SK-N-DZ (cell line): ENCODE results near the gene KLK15.
A peak's percentile ranks its signal among the peaks of the same experiment; 100 is the strongest.

Experiments
- DNase-seq: peaks from one replicate; pipeline ENCODE4 v3.0.0-alpha.2; 2015; ENCODE audit warnings: low spot score

KLK15 gene

DNA sequence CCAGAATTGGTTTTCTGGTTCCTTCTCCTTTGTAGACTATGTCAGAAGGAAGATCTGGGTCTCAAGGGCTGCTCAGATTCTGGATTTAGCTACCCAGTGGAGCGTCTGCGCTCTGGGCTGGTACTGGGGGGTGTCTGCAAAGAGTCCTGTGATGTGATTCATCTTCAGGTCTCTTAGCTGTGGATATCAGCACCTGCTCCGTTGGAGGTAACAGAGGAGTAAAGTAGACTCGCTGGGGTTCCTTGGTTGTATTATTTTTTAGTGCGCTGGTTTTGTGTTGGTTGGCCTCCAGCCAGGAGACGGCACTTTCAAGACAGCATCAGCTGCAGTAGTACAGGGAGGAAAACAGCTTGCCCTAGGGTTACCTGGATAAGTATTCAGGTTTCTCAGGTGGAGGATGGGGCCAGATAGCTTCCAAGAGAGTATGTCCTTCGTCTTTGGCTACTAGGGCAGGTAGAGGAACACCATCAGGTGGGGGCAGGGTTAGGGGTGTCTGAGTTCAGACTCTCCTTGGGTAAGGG lies 10.4 kb upstream of the KLK15 start:
- no peak for DNase-seq

DNA sequence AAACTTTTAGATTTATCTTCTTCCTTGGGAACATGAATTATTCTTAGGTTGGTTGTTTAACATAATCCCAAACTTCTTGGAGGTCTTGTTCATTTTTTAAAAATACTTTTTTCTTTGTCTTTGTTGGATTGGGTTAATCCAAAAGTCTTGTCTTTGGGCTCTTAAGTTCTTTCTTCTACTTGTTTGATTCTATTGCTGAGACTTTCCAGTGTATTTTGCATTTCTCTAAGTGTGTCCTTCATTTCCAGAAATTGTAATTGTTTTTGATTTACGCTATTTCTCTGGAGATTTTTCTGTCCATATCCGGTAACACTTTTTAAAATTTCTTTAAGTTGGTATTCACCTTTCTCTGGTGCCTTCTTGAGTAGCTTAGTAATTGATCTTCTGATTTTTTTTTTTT lies 9.8 kb upstream of the KLK15 start:
- DNase-seq = no peak

DNA sequence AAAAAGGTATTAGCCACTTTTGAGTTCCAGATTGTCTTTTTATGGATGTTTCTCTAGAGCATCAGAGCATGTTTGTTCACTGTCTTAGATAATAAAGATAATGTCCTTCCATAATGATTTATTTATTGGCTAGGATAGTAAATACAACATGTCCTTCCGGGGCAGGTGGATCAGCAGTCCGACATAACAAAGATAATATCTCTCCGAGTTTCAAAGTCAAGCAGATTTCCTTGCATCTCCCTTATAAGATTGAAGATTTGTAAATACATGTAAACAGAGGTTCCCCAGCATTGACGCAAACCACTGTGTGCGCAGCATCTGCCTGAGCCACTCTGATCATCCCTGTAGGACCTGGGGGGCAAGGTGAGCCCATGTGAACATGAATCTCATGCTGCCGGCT lies 8.8 kb upstream of the KLK15 start:
- DNase-seq = no peak

DNA sequence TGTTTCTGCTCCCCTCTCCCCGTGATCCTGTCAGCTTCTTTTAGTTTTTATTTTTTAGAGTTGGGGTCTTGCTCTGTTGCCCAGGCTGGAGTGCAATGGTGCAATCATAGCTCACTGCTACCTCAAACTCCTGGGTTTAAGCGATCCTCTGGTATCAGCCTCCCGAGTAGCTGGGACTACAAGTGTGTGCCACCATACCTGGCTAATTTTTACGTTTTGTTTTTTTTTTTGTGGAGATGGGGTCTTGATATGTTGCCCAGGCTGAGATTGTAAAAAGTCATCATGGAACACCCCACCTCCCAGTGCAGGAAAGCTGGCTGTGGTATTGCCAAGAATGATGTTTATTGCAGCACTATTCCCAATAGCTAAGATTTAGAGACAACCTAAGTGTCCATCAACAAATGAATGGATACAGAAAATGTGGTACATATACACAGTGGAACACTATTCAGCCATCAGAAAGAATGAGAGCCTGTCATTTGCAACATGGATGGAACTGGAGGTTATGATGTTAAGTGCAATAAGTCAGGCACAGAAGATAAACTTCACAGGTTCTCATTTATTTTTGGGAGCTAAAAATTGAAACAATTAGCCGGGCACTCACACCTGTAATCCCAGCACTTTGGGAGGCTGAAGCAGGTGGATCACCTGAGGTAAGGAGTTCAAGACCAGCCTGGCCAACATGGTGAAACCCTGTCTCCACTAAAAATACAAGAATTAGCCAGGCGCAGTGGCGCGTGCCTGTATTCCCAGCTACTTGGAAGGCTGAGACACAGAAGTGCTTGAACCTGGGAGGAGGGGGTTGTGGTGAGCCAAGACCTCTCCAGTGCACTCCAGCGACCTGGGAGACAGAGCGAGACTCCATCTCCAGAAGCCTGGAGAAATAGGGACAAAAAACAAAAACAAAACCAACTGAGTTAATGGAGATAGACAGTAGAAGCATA lies 6.6 kb upstream of the KLK15 start:
- DNase-seq = no peak

DNA sequence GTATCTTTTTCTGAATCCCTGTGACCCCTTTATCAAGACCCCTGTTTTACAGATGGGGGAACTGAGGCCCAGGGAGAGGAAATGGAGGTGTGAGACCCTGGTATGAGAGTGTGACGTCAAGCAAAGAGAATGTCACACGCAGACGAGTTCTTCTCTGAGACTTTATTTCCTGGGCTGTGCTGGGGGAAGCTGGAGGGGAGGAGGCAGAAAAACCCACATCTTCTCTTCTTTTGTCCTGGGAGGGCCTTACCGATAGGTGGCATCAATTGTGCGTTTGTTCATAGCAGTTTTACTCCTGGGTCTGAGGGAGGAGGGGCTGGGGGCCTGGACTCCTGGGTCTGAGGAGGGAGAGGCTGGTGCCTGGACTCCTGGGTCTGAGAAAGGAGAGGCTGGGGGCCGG lies 4.9 kb upstream of the KLK15 start:
- DNase-seq = peak; percentile 60

DNA sequence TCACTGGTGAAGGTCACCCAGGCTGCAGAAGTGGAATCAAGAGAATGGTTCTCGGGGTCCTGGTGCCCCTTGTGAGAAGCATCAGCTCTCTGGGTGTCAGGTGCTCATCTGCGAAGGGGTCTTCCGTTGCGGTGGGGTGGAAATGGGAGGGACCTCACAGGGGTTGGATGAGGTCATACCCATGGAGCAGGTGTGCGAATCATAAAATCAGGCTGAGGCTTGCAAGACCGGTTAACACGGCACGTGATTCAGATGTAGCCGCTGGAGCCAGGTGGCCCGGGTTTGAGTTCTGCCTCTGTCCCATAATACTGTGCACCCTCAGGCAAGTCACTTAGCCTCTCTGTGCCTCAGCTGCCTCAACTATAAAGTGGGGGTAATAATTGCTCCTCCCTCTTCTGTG lies 3.9 kb upstream of the KLK15 start:
- no peak for DNase-seq

DNA sequence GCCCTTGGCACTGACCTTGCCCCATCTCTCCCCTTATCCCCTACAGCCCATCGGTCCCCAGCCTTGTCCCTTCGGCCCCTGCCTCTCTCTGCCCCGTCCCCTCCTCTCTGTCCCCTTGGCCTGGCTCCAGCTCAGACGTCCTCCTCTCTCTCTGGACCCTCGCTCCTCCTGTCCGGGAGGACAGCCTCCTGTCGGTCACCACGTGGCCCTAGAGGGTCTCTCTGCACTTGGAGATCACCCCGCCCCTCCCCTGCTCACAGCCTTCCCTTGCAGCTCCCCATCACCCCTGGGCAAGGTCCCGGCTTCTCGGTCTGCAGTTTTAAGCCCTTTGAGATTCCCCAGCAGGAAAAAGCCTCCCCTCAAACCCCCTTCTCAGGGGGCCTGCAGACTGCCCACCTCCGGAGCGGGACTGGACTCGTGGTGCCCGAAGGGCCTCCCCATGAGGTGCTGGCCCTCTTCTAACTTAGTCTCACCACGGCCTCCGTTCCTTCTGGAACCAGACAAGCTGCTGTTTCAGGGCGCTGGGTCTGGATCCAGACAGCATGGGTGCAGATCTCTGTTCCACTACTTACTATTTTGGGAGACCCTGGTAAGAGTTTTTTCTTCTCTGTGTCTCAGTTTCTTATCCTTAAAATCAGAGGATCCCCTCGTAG lies 3.3 kb upstream of the KLK15 start:
- peak; percentile 32 for DNase-seq

DNA sequence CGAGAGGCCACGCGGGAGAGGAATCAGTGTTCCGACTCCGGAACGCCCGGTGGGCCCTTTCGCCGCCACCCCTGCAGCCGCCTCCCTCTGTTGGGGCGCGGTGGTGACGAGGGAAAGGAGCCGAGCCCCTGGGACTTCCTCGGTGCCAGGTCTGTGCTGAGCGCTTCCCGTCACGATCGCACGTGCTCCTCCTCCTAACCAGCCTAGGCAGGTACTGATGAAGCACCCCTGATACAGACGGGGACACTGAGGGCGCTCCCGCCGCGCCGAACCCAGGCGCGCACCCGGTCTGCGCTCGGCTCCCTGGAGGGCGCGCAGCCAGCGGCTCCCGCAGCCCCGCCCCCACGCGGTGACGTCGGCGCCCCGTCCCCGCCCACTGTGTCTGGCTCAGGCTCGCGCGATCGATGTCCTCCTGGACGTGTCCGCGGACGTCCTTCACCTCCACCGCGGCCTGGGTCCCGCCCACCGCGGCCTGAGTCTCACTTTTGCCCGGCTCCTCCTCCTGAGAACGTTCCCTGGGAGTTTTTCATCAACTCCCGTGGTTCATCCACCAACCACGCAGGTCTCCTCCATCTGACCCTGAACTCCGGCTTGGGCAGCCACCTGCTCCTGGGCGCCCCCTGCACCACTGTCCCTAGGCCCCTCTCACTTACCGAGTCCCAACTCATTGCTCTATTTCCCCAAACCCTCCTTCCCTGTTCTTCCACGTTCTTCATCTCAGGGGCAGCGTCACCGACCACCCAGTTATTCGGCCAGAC lies 2.6 kb upstream of the KLK15 start:
- DNase-seq = peak; percentile 78

DNA sequence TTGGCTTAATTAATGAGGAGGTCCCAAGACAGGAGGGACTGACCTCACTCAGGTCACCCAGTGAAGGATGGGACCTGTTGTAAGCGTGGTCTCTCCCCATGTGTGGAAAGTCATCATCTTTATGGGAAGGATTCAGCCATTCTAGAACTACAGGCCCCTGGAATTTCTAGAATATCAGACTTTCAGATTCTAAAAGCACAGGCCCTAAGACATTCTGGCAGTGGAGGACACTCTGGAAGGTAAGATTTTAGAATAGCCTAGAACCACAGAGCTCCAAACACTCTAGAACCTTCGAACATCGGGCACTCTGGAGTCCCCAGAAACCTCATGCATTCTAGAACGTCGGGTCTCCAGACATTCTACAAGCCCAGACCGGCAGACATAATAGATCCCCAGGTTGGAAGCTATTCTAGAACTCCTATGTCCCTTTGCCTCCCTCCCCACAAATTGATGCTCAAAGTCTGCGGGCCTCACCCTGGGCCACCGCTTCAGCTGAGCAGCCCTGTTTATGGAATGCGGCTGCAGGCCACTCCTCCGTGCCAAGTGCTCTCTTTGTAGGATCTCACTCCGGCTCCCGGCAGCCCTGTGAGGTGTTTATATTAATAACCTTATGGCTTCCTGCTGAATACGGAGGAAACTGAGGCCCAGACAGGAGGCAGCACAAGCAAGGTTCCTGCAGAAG lies 1.9 kb upstream of the KLK15 start:
- no peak for DNase-seq

DNA sequence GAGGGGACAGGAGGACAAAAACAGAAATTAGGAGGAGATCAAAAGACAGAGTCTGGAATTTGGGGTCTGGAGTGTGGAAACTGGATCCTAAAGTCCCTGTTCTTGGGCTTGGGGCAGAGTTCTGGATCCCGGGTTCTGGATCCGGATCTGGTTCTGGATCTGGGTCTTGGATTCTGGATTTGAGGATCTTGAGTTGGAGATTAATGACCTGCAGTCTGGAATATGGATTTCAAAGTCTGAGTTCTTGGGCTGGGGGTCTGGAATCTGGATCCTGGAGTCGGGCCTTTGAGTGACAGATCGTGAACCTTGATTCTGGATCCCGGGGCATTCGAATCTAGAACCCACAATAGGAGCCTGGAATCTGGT lies 411 bp upstream of the KLK15 start:
- no peak for DNase-seq

DNA sequence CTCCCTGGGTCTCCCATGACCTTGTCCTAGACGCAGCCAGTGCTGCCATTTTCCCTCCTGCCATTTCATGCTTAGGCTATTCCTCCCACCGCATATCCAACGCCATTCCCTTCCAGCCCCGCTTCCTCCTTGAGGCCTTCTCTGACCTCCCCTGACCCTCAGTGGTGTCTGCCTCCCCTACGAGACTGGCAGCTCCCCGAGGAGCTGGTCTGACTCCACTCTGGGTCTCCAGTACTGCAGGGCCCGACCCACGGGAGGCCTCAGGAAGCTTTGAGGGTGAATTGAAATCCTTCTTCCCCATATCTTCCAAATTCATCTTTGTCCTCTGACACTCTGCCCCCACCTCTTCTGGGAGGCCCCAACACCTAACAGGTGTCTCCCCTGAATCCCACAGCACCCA lies 708 bp downstream of the KLK15 start:
- no peak for DNase-seq

DNA sequence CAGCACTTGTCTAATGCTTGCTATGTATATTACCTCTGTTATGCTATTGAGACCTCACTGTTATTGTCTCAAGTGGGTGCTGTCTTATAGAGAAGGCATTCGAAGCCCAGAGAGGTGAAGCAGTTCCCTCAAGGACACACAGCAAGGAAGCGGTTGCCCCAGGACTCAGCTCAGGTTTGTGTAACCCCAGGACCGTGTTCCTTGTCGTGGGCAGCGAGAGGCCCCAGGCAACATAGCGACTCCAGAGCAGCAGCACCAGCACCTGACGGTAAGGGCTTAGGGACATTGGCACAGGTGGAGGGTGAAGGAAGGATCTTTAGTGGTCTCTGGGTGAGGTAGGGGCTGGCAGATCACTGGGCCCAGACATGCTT lies 2.4 kb downstream of the KLK15 start:
- no peak for DNase-seq

DNA sequence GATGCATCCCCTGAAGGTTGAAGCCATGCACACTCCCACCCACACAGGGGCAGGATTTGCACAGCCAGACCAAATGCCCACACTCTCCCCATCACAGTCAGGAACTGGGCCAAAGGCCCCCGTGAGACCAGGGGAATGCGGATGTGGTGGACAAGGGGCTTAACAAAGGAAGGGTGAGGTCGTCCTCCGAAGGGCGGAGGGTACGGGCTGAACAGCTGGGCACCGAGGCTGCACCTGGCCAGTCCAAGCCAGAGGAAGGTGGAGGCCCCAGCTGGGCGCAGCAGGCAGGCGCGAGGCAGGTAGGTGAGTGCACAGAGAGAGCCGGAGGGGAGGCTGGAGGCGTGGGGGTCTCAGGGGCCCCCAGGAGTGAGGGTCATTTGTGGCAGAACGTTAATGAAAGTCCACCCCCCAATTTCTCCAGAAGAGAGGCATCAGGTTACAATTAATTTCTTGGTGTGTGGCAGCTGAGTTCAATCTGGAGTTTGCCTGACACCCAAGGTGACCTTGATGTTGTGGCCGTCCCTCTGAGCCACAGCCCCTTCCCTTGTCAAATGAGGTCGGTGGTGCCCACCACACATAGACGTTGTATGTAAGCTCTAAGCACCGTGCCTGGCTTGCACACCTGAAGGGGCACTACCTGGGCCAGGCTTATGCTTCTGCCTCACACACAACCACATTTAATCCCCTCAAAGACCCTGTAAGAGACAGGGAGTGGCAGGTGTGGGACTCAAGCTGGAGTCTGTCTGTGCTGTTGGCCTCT lies 2.9 kb downstream of the KLK15 start:
- no peak for DNase-seq

DNA sequence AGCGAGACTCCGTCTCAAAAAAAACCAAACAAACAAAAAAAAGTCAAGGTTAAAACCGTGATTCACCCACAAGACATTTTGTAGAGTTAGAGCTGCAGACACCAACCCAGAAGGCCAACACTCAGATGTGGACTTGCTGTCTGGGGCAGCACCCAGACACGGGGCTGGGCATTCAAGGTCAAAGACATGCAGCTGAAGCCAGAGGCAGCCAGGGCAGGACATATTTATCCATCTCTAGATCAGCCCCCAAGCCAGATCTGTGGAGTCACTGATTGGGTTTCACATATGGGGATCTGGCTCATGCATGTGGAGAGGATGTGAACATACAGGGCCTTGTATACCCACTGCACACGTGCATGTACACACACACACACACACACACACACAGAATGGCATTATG lies 3.6 kb downstream of the KLK15 start:
- DNase-seq = peak; percentile 29

DNA sequence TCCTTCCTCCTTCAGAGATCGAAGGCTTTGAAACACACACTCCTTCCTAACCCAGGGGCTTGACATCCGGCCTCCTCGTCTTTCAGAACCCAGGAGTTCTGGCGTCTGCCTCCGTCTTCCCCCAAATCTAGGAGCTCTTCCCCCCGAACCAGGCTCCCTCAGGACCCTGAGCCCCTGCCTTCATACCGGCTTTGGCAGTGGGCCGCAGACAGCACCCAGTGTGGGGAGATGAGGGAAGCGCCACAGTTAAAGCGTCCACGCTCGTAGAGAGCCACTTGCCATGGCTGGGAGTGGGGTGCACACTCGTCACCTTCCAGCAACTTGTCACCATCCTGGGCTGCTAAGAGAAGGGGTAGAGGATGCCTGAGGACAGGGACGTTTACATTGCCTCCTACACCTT lies 5.9 kb downstream of the KLK15 start:
- no peak for DNase-seq

DNA sequence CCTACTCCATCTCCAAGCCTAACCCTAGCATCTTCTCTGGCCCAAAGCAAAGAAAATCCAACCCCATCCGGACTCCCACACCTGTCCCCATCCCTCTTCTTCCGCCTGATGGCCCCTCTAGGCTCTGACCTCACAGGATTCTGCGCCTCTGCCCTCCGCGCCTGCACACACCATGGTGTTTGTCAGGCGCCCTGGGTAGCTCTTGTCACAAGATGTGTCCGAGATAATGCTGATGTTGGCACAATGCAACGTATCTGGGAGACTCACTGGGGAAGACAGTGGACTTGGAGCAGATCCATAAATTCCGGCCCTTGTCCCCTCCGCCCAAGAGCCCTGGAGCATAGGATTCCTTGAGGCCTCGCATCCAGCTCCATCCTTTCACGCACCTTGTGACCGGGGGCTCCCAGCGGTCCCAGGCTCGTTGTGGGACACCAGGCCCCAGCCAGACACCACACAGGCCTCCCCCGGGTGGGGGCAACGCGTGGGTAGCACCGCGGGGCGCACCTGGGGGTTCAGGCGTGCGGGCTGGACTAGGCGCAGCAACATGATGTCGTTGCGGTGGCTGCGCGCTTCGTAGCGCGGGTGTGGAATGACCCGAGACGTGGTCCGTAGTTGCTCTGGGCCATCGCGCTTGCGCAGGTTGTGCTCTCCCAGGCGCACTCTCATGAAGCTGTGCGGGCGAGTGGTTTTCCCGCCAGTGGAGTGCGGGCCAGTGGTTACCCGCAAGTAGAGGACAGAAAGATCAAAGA lies 6.7 kb downstream of the KLK15 start:
- DNase-seq = no peak

DNA sequence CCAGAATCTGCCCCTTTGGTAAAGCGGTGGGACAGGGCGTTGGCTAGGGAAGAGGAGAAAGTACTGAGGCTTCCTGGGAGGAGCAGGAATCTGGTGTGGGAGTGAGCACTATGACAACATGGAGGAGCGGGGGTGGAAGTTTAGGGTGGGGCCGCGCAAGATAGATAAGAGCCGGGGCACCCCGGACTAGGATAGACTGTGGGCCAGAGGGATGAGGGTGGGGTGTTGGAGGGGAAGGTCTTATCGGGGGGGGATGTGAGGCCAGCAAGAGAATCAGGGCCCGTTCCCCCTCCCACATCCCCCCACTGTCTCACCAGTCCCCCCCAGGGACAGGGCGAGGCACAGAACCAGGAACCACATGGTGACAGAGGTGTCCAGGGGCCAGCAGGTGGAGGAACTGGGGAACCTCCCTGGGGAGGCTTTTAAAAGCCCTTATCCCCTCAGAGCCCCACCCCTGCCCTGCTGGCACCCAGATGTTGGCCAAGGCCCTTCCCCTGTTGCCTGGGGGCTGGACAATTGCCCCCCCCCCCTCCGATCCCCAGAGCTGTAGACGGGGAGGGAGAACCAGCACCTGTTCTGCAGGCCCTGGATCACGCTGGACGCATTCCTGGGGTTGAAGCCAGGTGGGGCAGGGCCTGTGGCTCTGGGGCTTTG lies 9.9 kb downstream of the KLK15 start, which contains the start of gene KLK1:
Gene KLK1 (minus strand): TSS at position 399 of the 654 bp plus-strand sequence. CDS start 39 bp downstream, at position 360.
- no peak for DNase-seq

DNA sequence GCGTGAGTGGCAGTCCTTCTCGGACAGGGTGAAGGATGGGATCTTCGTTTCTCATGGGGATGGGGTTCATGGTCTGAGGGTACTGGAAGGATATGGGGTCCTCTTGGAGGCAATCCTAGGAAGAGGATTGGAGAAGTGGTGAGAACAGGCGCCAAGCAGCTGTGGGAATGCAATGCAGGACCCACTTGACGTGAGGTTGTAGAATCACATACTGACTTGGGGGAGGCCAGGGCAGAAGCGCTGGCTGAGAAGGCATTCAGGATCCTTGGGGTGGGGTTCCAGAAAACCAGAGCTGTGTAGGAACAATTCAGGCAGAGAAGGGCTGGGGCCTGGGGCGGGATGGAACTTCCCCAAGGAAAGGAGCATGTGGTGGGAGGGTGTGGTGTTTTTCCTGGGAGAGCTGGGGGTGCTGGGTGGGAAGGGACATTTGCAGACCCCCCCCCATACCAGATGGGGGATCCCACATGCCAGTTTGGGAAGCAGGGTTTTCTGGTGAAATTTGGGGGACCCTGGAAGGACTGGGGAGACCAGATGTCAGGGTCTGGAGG lies 10.6 kb downstream of the KLK15 start:
- DNase-seq = no peak

DNA sequence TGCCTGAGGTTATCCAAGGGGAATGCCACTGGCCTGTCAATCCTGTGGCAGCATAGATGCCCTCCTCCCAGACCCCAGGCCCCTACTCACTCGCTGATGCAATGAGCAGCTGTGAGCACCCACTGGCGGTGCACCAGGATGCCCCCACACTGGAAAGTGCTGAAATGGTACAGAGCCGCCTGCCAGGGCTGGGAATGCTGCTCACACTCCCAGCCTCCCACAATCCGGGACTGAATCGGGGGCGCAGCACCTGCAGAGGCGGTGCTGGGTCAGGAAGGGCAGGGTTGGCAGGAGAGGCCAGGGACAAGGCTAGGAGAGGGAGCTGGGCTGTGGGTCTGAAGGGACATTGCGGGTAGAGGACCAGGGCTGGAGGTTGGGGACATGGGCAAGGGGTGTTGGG lies 11.8 kb downstream of the KLK15 start:
- DNase-seq = no peak
